WTC11 (cell line): ENCODE results near the gene TP63.

Experiments
- ATF3 ChIP-seq: sonication (generic); formaldehyde crosslinking; conservative IDR thresholded peaks from 2 replicates; pipeline ENCODE4 v1.8.1; 2022; ENCODE audit warnings: mild to moderate bottlenecking, missing genetic modification reagents
- FOXP4 ChIP-seq: sonication (generic); formaldehyde crosslinking; IDR thresholded peaks from 2 replicates; pipeline ENCODE4 v1.8.0; 2022; ENCODE audit warnings: mild to moderate bottlenecking, missing genetic modification reagents
- JUN ChIP-seq: sonication (generic); formaldehyde crosslinking; IDR thresholded peaks from 2 replicates; pipeline ENCODE4 v1.8.0; 2023; ENCODE audit warnings: mild to moderate bottlenecking, missing genetic modification reagents
- MLX ChIP-seq: sonication (generic); formaldehyde crosslinking; IDR thresholded peaks from 2 replicates; pipeline ENCODE4 v1.8.1; 2023; ENCODE audit warnings: mild to moderate bottlenecking, missing genetic modification reagents, moderate library complexity
- MXD4 ChIP-seq: fragments of 250-450 bp; sonication (Bioruptor Pico); IDR thresholded peaks from 2 replicates; pipeline ENCODE4 v1.8.0; 2021; ENCODE audit warnings: mild to moderate bottlenecking, moderate library complexity, borderline replicate concordance
- NR1H2 ChIP-seq: sonication (generic); formaldehyde crosslinking; IDR thresholded peaks from 2 replicates; pipeline ENCODE4 v1.9.0; 2021; ENCODE audit warnings: mild to moderate bottlenecking, moderate library complexity, missing genetic modification reagents
- RELA ChIP-seq: sonication (generic); formaldehyde crosslinking; IDR thresholded peaks from 2 replicates; pipeline ENCODE4 v1.8.1; 2022; ENCODE audit warnings: missing genetic modification reagents, mild to moderate bottlenecking, borderline replicate concordance
- RORB ChIP-seq: fragments of 250-450 bp; sonication (Bioruptor Pico); IDR thresholded peaks from 2 replicates; pipeline ENCODE4 v1.9.0; 2021; ENCODE audit warnings: mild to moderate bottlenecking
- SP1 ChIP-seq: sonication (generic); formaldehyde crosslinking; conservative IDR thresholded peaks from 2 replicates; pipeline ENCODE4 v1.8.1; 2022; ENCODE audit warnings: missing genetic modification reagents
- TEAD1 ChIP-seq: sonication (generic); formaldehyde crosslinking; IDR thresholded peaks from 2 replicates; pipeline ENCODE4 v1.8.0; 2022; ENCODE audit warnings: mild to moderate bottlenecking, missing genetic modification reagents
- ZNF317 ChIP-seq: sonication (generic); formaldehyde crosslinking; IDR thresholded peaks from 2 replicates; pipeline ENCODE4 v1.8.1; 2023; ENCODE audit warnings: low read depth, mild to moderate bottlenecking, moderate library complexity, missing genetic modification reagents, borderline replicate concordance
- TF ChIP-seq, protein P1 (sequence below): sonication (generic); formaldehyde crosslinking; IDR thresholded peaks from 2 replicates; pipeline ENCODE4 v1.8.0; 2022; ENCODE audit warnings: mild to moderate bottlenecking, missing genetic modification reagents
- TF ChIP-seq, protein P2 (sequence below): fragments of 200-600 bp; IDR thresholded peaks from 2 replicates; pipeline ENCODE4 v1.8.0; 2022; ENCODE audit warnings: antibody characterized with exemption

DNA sequence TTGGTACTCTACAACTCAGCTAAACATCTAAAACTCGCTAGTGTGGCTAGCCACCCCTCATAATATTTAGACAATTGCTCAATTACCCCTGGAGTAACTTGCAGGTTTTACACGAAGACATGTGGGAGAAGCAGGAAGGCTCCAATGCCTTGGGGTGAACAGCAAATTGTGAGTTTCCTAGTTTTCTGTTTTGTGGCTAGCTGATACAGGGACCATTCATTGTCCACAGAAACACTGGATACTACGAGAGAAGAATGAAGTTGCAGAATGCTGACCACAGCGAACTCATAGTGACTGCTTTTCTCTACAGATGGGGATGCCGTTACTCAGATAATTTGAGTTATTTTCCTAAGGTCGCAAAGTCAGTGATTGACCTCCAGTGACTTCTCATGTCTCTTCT lies 276.6 kb downstream of the TP63 start:
- TF ChIP-seq, protein P1, sequence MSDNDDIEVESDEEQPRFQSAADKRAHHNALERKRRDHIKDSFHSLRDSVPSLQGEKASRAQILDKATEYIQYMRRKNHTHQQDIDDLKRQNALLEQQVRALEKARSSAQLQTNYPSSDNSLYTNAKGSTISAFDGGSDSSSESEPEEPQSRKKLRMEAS (CRISPR knock-in tag): no peak
- TF ChIP-seq MXD4 (CRISPR knock-in tag) (no peak), ZNF317 (no peak), ATF3 (CRISPR knock-in tag) (no peak), JUN (no peak), RELA (CRISPR knock-in tag) (no peak), FOXP4 (no peak), SP1 (CRISPR knock-in tag) (no peak), MLX (CRISPR knock-in tag) (no peak), RORB (CRISPR knock-in tag) (no peak), TEAD1 (CRISPR knock-in tag) (no peak), NR1H2 (CRISPR knock-in tag) (no peak)
- TF ChIP-seq, protein P2, sequence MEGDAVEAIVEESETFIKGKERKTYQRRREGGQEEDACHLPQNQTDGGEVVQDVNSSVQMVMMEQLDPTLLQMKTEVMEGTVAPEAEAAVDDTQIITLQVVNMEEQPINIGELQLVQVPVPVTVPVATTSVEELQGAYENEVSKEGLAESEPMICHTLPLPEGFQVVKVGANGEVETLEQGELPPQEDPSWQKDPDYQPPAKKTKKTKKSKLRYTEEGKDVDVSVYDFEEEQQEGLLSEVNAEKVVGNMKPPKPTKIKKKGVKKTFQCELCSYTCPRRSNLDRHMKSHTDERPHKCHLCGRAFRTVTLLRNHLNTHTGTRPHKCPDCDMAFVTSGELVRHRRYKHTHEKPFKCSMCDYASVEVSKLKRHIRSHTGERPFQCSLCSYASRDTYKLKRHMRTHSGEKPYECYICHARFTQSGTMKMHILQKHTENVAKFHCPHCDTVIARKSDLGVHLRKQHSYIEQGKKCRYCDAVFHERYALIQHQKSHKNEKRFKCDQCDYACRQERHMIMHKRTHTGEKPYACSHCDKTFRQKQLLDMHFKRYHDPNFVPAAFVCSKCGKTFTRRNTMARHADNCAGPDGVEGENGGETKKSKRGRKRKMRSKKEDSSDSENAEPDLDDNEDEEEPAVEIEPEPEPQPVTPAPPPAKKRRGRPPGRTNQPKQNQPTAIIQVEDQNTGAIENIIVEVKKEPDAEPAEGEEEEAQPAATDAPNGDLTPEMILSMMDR: no peak
